Endothelial cell of umbilical vein (primary cell): ENCODE measurements around the gene RAB44. TPM values are rescaled to one million over a fixed set of nuclear protein-coding genes. Genes with fewer than 3 reads are reported as not detected.

Experiments used
- BruUV-seq: library from RNA; stranded (reverse); fragments of 400-500 nt; replicated peaks from 2 replicates; lab custom pipeline; 2021; lab: Mats Ljungman, UMichigan
- CTCF ChIA-PET: fragments of 300-600, 350-600 bp; sonication (Branson Sonifier 250); formaldehyde crosslinking; loops from one replicate; lab custom pipeline; 2021; ENCODE audit warnings: antibody characterized with exemption, inconsistent platforms; lab: Charles Lee
- POLR2A ChIA-PET: fragments of 300-600, 350-600 bp; sonication (Branson Sonifier 250); formaldehyde crosslinking; loops from one replicate; lab custom pipeline; 2021; ENCODE audit warnings: antibody characterized with exemption, inconsistent platforms; lab: Charles Lee
- DNase-seq: peaks from one replicate; pipeline ENCODE4 v3.0.0-alpha.2; 2011; ENCODE audit warnings: low read depth, low spot score
- FAIRE-seq: peaks from 2 replicates; lab custom pipeline; 2011; peaks lifted over from hg19 to GRCh38; lab: Jason Lieb, UNC
- H2AFZ ChIP-seq: 2 replicates; pipeline ENCODE4 v1.6.0; 2012; ENCODE audit warnings: low read depth, low read length, control low read depth, inconsistent platforms
- H3K27ac ChIP-seq: 2 replicates; pipeline ENCODE4 v1.5.1; 2011; ENCODE audit warnings: low read depth, mild to moderate bottlenecking, control low read depth, low read length, moderate library complexity; ENCODE audit not compliant: insufficient read depth
- H3K27me3 ChIP-seq, 2 experiments: 2 replicates each; pipeline versions ENCODE4 v1.6.0 to v1.6.1; 2011; ENCODE audit warnings: low read length in 2 of 2, mixed read lengths in 1 of 2; ENCODE audit not compliant: control insufficient read depth in 2 of 2, insufficient read depth in 2 of 2
- H3K36me3 ChIP-seq, 2 experiments: 2 replicates in 1 of 2; 3 replicates in 1 of 2; pipeline ENCODE4 v1.5.1; 2011; ENCODE audit warnings: low read length in 2 of 2, mild to moderate bottlenecking in 1 of 2, moderate library complexity in 1 of 2; ENCODE audit not compliant: control insufficient read depth in 2 of 2, insufficient read depth in 2 of 2; ENCODE audit errors: extremely low read depth in 1 of 2
- H3K4me1 ChIP-seq: 3 replicates; pipeline ENCODE4 v1.5.1; 2011; ENCODE audit warnings: mild to moderate bottlenecking, low read length; ENCODE audit not compliant: control insufficient read depth, insufficient read depth; ENCODE audit errors: extremely low read depth
- H3K4me2 ChIP-seq: 2 replicates; pipeline ENCODE4 v1.6.1; 2011; ENCODE audit warnings: low read length, control low read depth, mixed read lengths; ENCODE audit not compliant: insufficient read depth
- H3K4me3 ChIP-seq, 3 experiments: fragments of 200-600 bp in 1 of 3; sonication (generic), shearing (Covaris generic) in 1 of 3; replicated peaks in 1 of 3; 2 replicates each; pipeline ENCODE4 v1.5.1; 2011 to 2016; ENCODE audit warnings: control low read depth in 3 of 3, low read length in 3 of 3, mild to moderate bottlenecking in 2 of 3, inconsistent platforms in 1 of 3, low read depth in 1 of 3, moderate library complexity in 1 of 3; ENCODE audit not compliant: insufficient read depth in 1 of 3
- H3K79me2 ChIP-seq: 2 replicates; pipeline ENCODE4 v1.6.0; 2012; ENCODE audit warnings: low read length, inconsistent platforms; ENCODE audit not compliant: control insufficient read depth, insufficient read depth
- H3K9ac ChIP-seq: replicated peaks from 2 replicates; pipeline ENCODE3; 2011; ENCODE audit warnings: low read length, control low read depth; ENCODE audit not compliant: insufficient read depth; ENCODE audit errors: extremely low read depth
- H3K9me1 ChIP-seq: replicated peaks from 3 replicates; pipeline ENCODE4 v1.6.0; 2011; ENCODE audit warnings: mild to moderate bottlenecking, low read length; ENCODE audit not compliant: control insufficient read depth, insufficient read depth; ENCODE audit errors: extremely low read depth
- H3K9me3 ChIP-seq: replicated peaks from 2 replicates; pipeline ENCODE4 v1.5.1; 2012; ENCODE audit warnings: low read length, inconsistent platforms; ENCODE audit not compliant: control insufficient read depth, insufficient read depth
- H4K20me1 ChIP-seq: replicated peaks from 2 replicates; pipeline ENCODE3; 2011; ENCODE audit warnings: mild to moderate bottlenecking, low read length; ENCODE audit not compliant: control insufficient read depth, insufficient read depth; ENCODE audit errors: extremely low read depth
- CTCF ChIP-seq, 2 donors: IDR thresholded peaks; 1 replicate in 1 of 2; 2 replicates in 1 of 2; pipeline ENCODE4 v1.5.1; 2011; ENCODE audit warnings: low read length in 2 of 2, mild to moderate bottlenecking in 2 of 2, moderate library complexity in 2 of 2, control low read depth in 1 of 2, inconsistent platforms in 1 of 2, low read depth in 1 of 2; ENCODE audit not compliant: insufficient read depth in 1 of 2; ENCODE audit errors: extremely low read depth in 1 of 2
- EZH2 ChIP-seq: IDR thresholded peaks from 2 replicates; pipeline ENCODE4 v1.6.1; 2012; ENCODE audit warnings: borderline replicate concordance, low read depth, mild to moderate bottlenecking, moderate library complexity, low read length, inconsistent platforms; ENCODE audit not compliant: severe bottlenecking
- FOS ChIP-seq: IDR thresholded peaks from 2 replicates; pipeline ENCODE4 v1.6.1; 2011; ENCODE audit warnings: mild to moderate bottlenecking, low read length, moderate library complexity, borderline replicate concordance; ENCODE audit not compliant: insufficient read depth
- GATA2 ChIP-seq: IDR thresholded peaks from 2 replicates; pipeline ENCODE4 v1.7.0; 2011; ENCODE audit warnings: low read depth, mild to moderate bottlenecking, moderate library complexity, mixed read lengths, low read length; ENCODE audit not compliant: insufficient read length, insufficient read depth
- JUN ChIP-seq: IDR thresholded peaks from 2 replicates; pipeline ENCODE4 v1.6.1; 2011; ENCODE audit warnings: borderline replicate concordance, low read depth; ENCODE audit not compliant: insufficient read length, insufficient read depth
- MAX ChIP-seq: IDR thresholded peaks from 2 replicates; pipeline ENCODE4 v1.6.1; 2011; ENCODE audit not compliant: insufficient read depth, insufficient read length
- MYC ChIP-seq: IDR thresholded peaks from one replicate; pipeline ENCODE4 v1.6.1; 2011; ENCODE audit warnings: mild to moderate bottlenecking, low read depth, low read length
- POLR2A ChIP-seq: IDR thresholded peaks from 2 replicates; pipeline ENCODE4 v1.6.1; 2012; ENCODE audit warnings: low read depth, mild to moderate bottlenecking, control low read depth, low read length
- POLR2AphosphoS5 ChIP-seq: IDR thresholded peaks from 2 replicates; pipeline ENCODE4 v1.6.1; 2012; ENCODE audit warnings: low read depth, mild to moderate bottlenecking, control low read depth, low read length, moderate library complexity; ENCODE audit not compliant: insufficient read depth
- dilution Hi-C: fragments of 300-500 bp; cut with MboI; formaldehyde crosslinking; loops from one replicate; pipeline ENCODE4 v1.15.0; 2019; ENCODE audit warnings: low sequenced_read_pairs; ENCODE audit not compliant: extremely low pct_ligation_motif_present
- intact Hi-C: fragments of 100-400 bp; cut with micrococcal nuclease; formaldehyde crosslinking; loops from one replicate; pipeline ENCODE4 v1.10.0; 2022
- polyA plus RNA-seq, 4 experiments: library from polyadenylated mRNA; depleted of rRNA in 3 of 4; stranded (reverse) in 3 of 4; unstranded in 1 of 4; fragments of >200 nt; gene quantifications; 2 replicates each; pipeline versions ENCODE4 v1.2.1 to v1.2.3, GENCODE V29; 2011 to 2012; ENCODE audit warnings: missing spikeins in 1 of 4
- total RNA-seq: library from RNA; stranded (reverse); gene quantifications from 2 replicates; pipeline ENCODE4 v1.2.3, GENCODE V29; 2021

The RAB44 gene
- total and polyA plus RNA-seq, 2 donors (not counting 3 experiments of a cell fraction or from before 2014, with no cell fraction given) = 0.03 to 0.11 TPM

- FAIRE-seq = peak; percentile 73
Measured at GRCh38 chr6:36677059-36677749, 20.4 kb upstream of the RAB44 start.

More at GRCh38 chr6:36677059-36677749, 20.4 kb upstream of the RAB44 start:
- intact Hi-C loops = loop anchor here (2.0 to 5.0 kb wide), 2 partner anchors 28 to 195 kb away; partner anchors contain the start of gene PPIL1
- Histone ChIP-seq H3K4me1 (peaks cover 31% of the 10 kb centered on the region), H2AFZ (peak overlapping the region; percentile 13), H3K79me2 (peaks cover 25% of the 10 kb centered on the region), H3K4me3 (no peak overlapping the region), H3K9ac (peak overlapping the region; percentile 46), H3K9me1 (no peaks in the 10 kb centered on the region), H3K27me3 (no peaks in the 10 kb centered on the region), H3K4me2 (peak overlapping the region; percentile 61), H3K36me3 (no peaks in the 10 kb centered on the region), H4K20me1 (no peaks in the 10 kb centered on the region), H3K27ac (peak overlapping the region; percentile 58), H3K9me3 (no peaks in the 10 kb centered on the region)
- DNase-seq = peak; percentile 37
- CTCF ChIA-PET = interaction anchor here (1.0 to 5.8 kb wide), 6 partner anchors 9 to 69 kb away, joined by 3 to 44 read pairs (median 4); no protein-coding TSS in a partner anchor
- no peak for TF ChIP-seq GATA2
- no peak for TF ChIP-seq EZH2
- TF ChIP-seq MAX = no peak
- TF ChIP-seq JUN = no peak
- TF ChIP-seq CTCF (IDR thresholded peaks at IDR 0.05; ENCODE audit: extremely low read depth in 1 of 2, insufficient read depth in 1 of 2, low read depth in 1 of 2, low read length in 2 of 2) = no peak
- TF ChIP-seq FOS = no peak
- no peak for TF ChIP-seq POLR2A
- TF ChIP-seq POLR2AphosphoS5 = no peak
- no peak for TF ChIP-seq MYC
- dilution Hi-C loops = no loop called here
- POLR2A ChIA-PET = interaction anchor here (2.2 kb wide), 1 partner anchor 53 kb away, joined by 9 read pairs; no protein-coding TSS in a partner anchor
- no TSS peak for BruUV-seq
